Peyer's patch (tissue), 4 donors: ENCODE results near the gene TCF23.

Experiments used
- POLR2A ChIP-seq, 2 donors: fragments of 450-650 bp; IDR thresholded peaks; one replicate each; pipeline ENCODE4 v1.5.1; 2017; ENCODE audit warnings: antibody characterized with exemption in 2 of 2, mild to moderate bottlenecking in 2 of 2, moderate library complexity in 2 of 2
- TF ChIP-seq, protein P1 (sequence below), 6 experiments: fragments of 450-650 bp in 4 of 6; fragments of 200-600 bp in 2 of 6; sonication (generic) in 1 of 6; IDR thresholded peaks; one replicate each; pipeline ENCODE4 v1.5.1; 2017 to 2019; ENCODE audit warnings: antibody characterized with exemption in 6 of 6, mild to moderate bottlenecking in 3 of 6, moderate library complexity in 1 of 6

DNA sequence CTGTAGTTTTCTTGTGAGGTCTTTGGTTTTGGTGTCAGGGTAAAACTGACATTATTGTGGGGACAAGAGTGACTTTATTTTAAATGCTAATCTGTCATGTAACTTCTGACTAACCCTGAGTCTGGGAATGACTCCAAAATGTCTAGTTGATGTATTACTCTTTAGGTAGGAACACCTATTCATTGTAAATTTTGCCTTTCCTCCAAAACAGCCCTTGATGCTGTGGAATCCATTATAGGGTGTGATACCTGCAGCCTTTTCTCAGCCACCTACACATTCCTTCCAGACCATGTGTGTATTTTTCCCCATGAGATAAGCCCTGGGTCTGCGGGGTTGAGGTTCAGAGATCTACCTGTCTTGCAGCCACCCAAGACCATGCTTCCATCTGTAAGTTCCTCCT is 5.5 kb upstream of the TCF23 start:
- TF ChIP-seq, protein P1, sequence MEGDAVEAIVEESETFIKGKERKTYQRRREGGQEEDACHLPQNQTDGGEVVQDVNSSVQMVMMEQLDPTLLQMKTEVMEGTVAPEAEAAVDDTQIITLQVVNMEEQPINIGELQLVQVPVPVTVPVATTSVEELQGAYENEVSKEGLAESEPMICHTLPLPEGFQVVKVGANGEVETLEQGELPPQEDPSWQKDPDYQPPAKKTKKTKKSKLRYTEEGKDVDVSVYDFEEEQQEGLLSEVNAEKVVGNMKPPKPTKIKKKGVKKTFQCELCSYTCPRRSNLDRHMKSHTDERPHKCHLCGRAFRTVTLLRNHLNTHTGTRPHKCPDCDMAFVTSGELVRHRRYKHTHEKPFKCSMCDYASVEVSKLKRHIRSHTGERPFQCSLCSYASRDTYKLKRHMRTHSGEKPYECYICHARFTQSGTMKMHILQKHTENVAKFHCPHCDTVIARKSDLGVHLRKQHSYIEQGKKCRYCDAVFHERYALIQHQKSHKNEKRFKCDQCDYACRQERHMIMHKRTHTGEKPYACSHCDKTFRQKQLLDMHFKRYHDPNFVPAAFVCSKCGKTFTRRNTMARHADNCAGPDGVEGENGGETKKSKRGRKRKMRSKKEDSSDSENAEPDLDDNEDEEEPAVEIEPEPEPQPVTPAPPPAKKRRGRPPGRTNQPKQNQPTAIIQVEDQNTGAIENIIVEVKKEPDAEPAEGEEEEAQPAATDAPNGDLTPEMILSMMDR (IDR thresholded peaks at IDR 0.05): no peak
- no peak for TF ChIP-seq POLR2A (IDR thresholded peaks at IDR 0.05)
